Measurements from ENCODE around the gene ALDH3B2. TPM values are rescaled to one million over a fixed set of nuclear protein-coding genes. Genes with fewer than 3 reads are reported as not detected.
A peak's percentile ranks its signal among the peaks of the same experiment; 100 is the strongest.

Gene ALDH3B2
- total RNA-seq, 2 donors from 2014 or later = 1.8 to 4.4 TPM

GRCh38 chr11:67652965-67653845 is 21.2 kb downstream of the ALDH3B2 start:
- WGBS = 79% methylated on average over 15 of the region's 15 CpGs
- no peak for DNase-seq (ENCODE audit: low spot score)
- no peak overlapping the region for H3K4me3 ChIP-seq
- no peak overlapping the region for H3K27ac ChIP-seq
- TF ChIP-seq CTCF (IDR thresholded peaks at IDR 0.05) (no peak), POLR2AphosphoS5 (IDR thresholded peaks at IDR 0.05) (no peak)
- H3K9me3 ChIP-seq = no peaks in the 10 kb centered on the region
- intact Hi-C loops (cut with DNase I) = no loop called here
- no peaks in the 10 kb centered on the region for H3K27me3 ChIP-seq (replicated peaks; ENCODE audit: insufficient read depth)
- H3K36me3 ChIP-seq = no peaks in the 10 kb centered on the region
- no peaks in the 10 kb centered on the region for H3K4me1 ChIP-seq (replicated peaks)

- Histone ChIP-seq H3K4me3 (no peak overlapping the region), H3K4me1 (replicated peaks) (no peaks in the 10 kb centered on the region), H3K9me3 (no peaks in the 10 kb centered on the region), H3K36me3 (no peaks in the 10 kb centered on the region), H3K27me3 (replicated peaks; ENCODE audit: insufficient read depth) (no peaks in the 10 kb centered on the region), H3K27ac (no peak overlapping the region)
- no peak for DNase-seq (ENCODE audit: low spot score)
- no peak for TF ChIP-seq CTCF (IDR thresholded peaks at IDR 0.05)
- TF ChIP-seq POLR2A (IDR thresholded peaks at IDR 0.05) = no peak
- no peak for TF ChIP-seq POLR2AphosphoS5 (IDR thresholded peaks at IDR 0.05)
- 41% methylated on average over 13 of the region's 13 CpGs for WGBS
- intact Hi-C loops (cut with DNase I) = no loop called here
Observed at GRCh38 chr11:67651976-67652781, 22.2 kb downstream of the ALDH3B2 start.

- Histone ChIP-seq H3K4me1 (replicated peaks) (no peaks in the 10 kb centered on the region), H3K4me3 (peak overlapping the region in 1 of 2 donors; percentile 13), H3K36me3 (no peaks in the 10 kb centered on the region), H3K9me3 (no peaks in the 10 kb centered on the region), H3K27me3 (replicated peaks; ENCODE audit: insufficient read depth) (no peaks in the 10 kb centered on the region), H3K27ac (no peak overlapping the region)
- no peak for DNase-seq (ENCODE audit: low spot score)
- WGBS = 78% methylated on average over 22 of the region's 22 CpGs
- TF ChIP-seq POLR2A (IDR thresholded peaks at IDR 0.05) = no peak
- TF ChIP-seq POLR2AphosphoS5 (IDR thresholded peaks at IDR 0.05) = no peak
- TF ChIP-seq CTCF (IDR thresholded peaks at IDR 0.05) = no peak
- intact Hi-C loops (cut with DNase I) = no loop called here
Observed at GRCh38 chr11:67649634-67650510, 24.6 kb downstream of the ALDH3B2 start.

GRCh38 chr11:67648796-67649613 is 25.4 kb downstream of the ALDH3B2 start:
- Histone ChIP-seq H3K9me3 (no peaks in the 10 kb centered on the region), H3K4me3 (no peak overlapping the region), H3K4me1 (replicated peaks) (no peaks in the 10 kb centered on the region), H3K27ac (no peak overlapping the region), H3K36me3 (no peaks in the 10 kb centered on the region), H3K27me3 (replicated peaks; ENCODE audit: insufficient read depth) (no peaks in the 10 kb centered on the region)
- intact Hi-C loops (cut with DNase I) = no loop called here
- TF ChIP-seq CTCF (IDR thresholded peaks at IDR 0.05) = no peak
- TF ChIP-seq POLR2AphosphoS5 (IDR thresholded peaks at IDR 0.05) = no peak
- TF ChIP-seq POLR2A (IDR thresholded peaks at IDR 0.05) = no peak
- WGBS = 79% methylated on average over 11 of the region's 12 CpGs
- no peak for DNase-seq (ENCODE audit: low spot score)
